Epidermal melanocyte (primary cell): ENCODE measurements around the gene BTBD19.
"Not testable (repeated sequence)": the region's sequence is repeated elsewhere in the genome, so short reads cannot be mapped to it uniquely, and the experiment has no call there.

Experiments used
- DNase-seq: peaks from one replicate; pipeline ENCODE4 v3.0.0; 2011; ENCODE audit warnings: low spot score; ENCODE audit not compliant: insufficient read length

BTBD19 gene

DNA sequence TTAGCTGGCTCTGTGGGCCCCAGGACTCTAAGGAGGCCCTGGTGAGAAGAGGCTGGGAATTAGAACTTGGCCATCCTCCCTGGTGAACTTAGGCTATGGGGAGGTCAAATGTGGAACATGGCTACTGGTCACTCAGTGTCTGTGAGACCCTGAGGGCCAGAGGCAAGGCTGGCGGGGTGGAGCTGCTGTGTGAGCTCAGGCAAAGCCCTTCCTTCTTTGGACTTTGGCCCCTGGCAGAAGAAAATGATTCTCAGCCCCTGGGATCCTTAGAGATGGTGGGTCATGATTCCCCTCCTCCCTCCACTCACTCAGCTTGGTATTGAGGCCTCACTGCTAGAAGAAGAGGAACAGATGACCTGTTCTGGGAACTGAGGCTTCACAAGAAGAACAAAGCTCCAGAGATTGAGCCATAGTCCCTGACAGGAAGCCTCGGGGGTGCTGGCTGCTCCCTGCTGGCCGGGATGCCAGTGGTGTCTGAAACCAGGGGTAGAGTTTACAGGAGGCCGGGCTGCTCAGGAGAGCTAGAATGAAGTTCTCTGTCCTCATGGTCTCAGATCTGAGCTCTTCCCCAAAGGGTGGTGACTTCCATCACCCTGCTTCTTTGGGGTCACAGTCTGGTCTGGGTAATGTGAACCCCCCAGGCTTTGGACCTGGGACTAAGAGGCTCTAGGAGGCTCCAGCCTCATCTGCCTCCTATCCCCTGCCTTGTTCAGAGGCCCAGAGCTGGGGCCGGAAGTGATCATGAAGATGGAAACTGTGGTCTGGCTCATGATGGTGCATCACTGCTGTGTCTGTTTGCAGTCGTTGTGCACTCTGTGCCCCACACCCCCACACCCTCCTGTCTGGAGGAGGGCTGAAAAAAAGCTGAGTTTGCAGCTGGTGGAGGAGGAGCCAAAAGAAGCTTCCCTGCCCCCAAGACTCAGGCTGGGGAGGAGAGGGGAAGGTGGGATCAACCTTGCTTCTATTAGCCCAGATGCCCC lies 905 bp downstream of the BTBD19 start:
- DNase-seq: peak; percentile 32

DNA sequence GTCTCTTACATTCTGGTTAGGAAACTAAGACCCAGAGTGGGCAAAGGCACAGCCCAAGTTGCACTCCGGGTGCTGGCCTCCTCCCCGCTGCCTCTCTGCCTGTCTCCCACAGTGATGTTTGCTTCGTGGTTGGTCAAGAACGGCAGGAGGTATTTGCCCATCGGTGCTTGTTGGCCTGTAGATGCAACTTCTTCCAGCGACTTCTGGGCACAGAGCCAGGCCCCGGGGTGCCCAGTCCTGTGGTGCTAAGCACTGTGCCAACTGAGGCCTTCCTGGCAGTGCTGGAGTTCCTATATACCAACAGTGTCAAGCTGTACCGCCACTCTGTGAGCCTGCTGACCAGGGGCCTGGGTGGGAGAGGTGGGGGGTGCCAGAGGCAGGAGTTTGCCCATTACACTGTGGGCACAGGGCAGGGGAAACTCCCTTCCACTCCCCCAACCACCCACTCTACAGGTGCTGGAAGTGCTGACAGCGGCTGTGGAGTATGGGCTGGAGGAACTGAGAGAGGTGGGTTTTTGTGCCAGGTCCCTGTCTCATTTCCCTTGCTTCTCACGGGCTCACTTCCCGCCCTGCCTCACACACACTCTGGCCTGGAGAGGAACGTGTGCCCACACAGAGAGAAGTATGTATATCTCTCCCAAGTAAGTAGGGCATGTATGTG lies 1.9 kb downstream of the BTBD19 start:
- no peak for DNase-seq

DNA sequence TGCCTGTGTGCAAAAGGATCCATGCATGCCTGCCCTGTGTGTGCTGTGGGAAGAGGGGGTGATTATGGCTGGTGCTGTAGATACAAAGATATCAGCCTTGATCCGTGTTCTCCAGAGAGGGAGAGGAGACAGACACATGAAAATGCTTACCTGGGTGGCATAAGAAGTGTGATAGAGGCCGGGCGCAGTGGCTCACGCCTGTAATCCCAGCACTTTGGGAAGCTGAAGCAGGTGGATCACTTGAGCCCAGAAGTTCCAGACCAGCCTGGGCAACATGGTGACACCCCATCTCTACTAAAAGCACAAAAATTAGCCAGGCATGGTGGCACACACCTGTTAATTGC lies 2.4 kb downstream of the BTBD19 start:
- DNase-seq: not testable (repeated sequence)

DNA sequence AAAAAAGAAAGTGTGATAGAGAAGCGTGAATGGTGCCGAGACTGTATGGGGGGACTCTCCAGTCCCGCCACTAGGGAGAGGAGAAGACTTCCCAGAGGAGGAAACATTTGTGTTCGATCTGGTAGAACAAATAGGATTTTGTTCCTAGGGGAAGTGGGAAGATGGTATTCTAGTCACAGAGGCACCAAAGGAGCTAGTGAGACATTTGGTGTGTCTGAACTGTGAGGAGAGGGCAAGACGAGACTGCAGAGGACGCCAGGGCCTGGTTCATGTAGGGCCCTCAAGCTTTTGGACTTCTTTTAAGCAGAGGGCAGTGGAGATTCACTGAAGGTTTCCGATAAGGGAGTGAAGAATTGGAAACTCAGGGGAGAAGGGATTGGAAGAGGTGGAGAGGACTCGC lies 2.9 kb downstream of the BTBD19 start:
- DNase-seq: no peak

DNA sequence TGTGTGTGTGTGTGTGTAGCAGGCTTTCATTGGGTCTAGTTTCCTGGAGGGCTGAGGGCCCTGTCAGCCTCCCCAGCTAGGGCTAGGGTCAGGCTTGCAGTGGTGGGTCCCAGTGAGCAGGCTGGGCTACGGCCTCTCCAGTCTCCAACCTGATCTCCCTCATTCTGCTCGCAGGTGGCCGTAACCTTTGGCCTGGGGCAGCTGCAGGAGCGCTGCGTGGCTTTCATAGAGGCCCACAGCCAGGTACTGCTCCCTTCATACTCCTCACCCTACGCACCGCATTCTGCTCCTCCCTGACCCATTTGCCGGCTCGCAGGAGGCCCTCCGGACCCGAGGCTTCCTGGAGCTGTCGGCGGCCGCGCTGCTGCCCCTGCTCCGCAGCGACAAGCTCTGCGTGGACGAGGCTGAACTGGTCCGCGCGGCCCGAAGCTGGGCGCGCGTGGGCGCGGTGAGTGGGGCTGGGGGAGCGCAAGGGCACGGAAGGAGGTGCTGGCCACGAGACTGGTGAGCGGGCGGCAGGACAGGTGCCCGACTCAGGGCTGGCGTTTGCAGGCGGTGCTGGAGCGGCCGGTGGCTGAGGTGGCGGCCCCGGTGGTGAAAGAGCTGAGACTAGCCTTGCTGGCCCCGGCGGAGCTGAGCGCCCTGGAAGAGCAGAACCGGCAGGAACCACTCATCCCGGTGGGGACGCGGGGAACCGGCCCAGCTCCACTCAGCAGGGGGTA lies 4.7 kb downstream of the BTBD19 start:
- no peak for DNase-seq

DNA sequence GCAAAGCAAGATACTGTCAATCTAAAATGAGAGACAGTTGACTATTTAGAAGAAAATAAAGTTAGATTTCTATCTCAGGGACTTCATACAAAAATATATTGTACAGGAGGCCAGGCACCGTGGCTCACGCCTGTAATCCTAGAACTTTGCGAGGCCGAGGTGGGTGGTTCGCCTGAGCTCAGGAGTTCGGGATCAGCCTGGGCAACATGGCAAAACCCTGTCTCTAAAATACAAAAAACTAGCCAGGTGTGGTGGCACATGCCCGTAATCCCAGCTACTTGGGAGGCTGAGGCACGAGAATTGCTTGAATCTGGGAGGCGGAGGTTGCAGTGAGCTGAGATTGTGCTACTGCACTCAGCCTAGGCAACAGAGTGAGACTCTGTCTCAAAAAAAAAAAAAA lies 7.6 kb downstream of the BTBD19 start:
- DNase-seq: not testable (repeated sequence)

DNA sequence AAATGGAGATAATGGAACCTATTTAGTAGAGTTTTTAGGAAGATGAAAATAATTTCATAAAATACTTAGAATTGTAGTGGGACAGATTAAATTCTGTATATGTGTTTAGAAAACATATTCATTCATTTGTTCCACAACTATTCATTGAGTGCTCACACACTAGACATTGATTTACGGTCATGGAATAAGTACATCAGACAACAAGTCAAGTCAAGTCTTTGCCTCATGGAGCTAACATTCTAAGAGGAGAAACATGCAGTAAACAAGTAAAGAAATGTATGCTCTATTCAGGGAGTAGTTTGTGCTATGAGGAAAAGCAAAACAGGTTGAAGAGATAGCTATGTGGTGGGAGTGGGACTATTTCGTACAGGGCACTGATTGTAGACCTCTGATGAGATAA lies 9.0 kb downstream of the BTBD19 start:
- no peak for DNase-seq

DNA sequence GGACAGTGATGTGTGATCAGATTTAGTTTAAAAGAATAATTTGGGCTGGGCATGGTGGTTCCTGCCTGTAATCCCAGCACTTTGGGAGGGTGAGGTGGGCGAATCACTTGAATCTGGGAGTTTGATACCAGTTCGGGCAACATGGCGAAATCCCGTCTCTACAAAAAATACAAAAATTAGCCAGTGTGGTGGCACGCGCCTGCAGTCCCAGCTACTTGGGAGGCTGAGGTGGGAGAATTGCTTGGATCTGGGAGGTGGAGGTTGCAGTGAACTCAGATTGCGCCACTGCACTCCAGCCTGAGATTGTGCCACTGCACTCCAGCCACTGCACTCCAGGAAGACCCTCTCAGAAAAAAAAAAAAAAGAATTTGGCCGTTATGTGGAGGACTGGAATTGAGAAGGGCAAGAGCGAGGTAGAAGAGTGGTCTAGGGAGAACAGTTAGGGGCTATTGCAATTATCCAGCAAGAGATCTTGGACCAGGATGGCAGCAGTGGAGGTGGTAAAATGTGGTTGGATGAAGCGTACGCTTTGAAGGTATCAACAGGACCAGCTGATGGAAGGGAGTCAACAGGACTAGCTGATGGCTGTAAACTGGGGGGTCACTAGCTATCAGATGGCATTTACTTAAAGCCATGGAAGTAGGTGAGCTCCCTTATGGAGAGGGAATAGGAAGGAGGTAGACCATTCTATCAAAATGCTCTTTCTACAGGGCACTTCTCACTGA lies 9.6 kb downstream of the BTBD19 start:
- no peak for DNase-seq

DNA sequence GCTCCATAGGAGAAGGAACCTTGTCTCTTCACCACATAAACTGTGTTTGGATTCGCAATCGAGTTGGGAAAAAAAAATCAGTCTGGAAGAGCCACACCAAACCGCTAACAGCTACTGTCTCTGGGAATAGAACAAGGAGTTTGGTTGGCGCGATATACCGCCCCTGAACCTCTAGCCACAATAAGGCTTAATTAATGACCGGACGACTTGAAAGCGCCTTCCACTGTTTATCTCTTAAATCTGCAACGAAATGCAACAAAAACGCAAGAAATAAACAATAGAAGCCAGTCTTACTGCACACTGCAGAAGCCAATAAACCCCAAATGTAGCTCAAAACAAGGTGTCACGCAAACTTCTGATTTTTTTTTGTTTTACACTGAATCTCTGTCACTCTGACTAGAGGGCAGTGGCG lies 10.9 kb downstream of the BTBD19 start:
- DNase-seq: peak; percentile 24

DNA sequence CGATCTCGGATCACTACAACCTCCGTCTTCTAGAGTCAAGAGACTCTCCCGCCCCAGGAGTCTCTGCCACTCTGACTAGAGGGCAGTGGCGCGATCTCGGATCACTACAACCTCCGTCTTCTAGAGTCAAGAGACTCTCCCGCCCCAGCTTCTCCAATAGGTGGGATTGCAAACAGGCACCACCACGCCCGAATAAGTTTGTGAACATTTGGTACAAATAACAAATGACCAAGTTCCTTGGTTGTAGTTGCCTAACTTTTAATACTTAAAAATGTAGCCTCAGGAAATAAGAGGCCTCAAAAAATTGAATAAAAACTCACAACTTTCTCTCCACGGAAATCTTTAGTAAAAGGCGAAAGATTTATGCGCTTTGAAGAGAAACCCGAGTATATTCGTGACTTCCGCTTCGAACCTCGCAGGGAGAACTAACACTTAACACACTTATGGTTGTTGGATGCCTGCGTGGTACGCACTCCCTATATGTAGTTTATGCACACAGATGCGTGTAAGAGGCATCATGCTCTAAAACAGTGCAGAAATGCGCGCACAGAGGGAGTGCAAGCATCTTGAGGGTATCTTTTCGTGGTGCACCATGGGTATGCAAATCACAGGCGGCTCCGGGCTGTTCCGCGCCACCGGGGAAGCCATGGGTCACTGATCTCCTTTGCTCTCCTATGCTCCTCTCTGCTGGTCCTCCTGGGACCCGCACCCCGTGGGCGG lies 11.4 kb downstream of the BTBD19 start:
- peak; percentile 86 for DNase-seq

DNA sequence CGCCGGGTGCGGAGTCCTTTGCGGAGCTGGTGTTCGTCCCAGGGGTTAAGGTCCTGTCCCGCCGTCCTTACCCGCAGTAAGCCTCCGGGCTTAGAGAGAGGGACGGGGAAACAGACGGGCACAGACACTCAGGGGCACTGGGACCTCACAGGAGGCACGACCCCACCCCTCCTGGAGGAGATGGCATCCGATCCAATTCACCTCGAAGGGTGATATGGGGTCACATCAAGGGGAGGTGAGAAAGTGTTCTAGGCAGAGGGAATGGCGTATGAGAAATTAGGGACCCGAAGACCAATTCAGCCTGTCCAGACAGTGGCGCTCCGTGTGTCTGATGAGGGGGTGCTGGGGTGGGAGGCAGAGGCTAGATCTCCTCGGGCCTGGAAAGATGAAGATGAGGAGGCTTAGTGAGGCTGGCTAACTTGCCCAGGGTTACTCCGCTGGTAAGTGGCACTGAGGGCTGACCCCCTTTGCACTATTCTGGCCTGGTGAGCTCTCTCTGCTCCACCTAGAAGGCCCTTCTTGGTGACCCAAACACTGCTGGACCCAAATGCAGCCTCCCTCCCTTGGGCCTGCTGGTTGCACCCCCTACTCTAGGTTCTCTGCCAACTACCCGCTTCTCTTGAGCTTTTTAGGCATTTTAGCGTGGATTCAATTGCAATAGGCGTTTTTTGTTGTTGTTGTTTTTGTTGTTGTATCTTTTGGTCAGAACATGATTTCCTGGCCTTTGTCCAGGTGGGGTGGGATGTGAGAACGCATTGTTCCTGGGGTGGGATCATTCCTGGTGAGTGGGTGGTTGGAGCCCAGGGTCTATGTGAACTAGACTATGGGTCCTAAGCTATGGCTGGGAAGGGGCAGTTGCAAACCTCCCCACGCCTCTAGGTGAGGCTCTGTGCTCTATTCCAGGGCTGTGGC lies 12.3 kb downstream of the BTBD19 start:
- DNase-seq: no peak

DNA sequence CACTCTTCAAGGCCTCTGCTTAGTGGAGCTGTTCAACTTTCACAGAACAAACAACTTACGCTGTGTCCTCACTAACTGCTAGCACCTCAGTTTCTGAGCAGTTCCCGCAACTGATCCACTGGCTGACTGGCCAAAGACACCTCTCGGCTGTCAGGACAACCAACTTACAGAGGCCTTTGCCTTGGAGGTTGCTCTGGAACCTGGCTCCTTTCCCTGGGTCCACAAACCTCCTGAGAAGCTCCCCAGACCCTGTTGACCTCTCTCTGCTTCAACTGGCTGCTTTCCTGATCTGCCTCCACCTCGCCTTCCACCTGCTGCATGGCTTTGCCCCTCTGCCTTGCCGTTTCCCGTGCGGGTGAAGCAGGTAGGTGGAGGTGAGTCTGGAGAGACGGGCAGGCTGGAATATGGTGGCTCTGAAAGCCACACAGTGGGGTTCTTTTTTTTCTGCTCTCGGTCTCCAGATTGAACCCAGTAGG lies 13.0 kb downstream of the BTBD19 start:
- no peak for DNase-seq

DNA sequence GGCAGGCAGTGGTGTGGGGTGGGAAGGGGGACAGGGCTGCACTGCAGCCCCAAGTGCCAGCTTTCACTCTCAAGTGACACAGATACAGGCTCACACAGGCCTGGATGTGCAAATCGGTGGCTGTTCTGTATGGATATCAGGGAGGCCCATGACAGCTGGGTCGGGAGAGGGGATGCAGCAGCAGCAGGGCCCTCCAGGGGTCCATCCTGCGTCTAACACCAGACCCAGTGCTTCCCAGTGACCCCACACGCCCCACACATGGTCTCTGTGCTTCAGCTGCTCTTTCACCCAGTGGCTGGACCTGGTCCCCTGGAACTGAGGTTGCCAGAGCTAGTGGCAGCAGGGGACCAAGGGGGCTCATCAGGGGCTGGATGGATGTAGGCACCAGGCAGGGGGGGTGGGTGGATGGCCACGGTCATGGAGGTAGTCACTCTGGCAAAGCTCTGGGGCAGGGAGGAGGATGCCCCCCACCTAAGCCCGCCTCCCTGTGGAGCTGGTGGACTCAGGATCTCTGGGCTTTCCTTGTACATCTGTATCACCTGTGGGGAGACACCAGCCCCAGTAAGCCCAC lies 13.9 kb downstream of the BTBD19 start:
- no peak for DNase-seq

DNA sequence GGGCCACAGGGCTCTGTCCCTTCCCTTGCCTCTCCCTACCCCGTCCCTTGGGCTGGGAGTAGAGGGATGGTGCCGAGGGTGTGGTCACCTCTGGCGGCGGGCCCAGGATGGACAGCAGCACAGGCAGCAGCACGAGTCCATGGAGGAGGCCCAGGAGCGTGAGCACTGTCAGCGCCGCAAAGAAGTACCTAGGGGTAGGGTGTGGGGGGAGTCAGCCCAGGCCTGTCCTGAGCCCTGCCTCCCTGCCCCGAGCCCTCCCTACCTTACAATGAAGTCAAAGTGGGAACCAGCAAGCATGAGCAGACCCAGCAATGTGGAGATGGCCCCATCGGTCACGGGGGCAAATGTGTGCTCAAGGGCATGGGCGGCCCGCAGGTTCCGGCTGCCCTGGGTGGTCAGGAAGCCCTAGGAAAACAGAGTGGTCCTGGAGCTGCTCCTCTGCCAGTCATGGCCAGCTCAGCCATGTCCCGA lies 14.7 kb downstream of the BTBD19 start:
- DNase-seq: no peak

DNA sequence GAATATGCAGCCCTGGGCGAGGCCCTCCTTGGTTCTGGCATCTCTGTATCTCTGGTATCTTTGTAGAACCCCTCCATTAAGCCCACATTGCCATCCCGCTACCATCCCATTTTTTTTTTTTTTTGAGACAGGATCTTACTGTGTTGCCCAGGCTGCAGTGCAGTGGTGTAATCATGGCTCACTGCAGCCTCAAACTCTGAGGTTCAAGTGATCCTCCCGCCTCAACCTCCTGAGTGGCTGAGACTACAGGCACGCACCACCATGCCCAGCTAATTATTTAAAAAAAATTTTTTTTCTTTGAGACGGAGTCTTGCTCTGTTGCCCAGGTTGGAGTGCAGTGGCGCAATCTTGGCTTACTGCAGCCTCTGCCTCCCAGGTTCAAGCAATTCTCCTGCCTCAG lies 16.1 kb downstream of the BTBD19 start:
- DNase-seq: not testable (repeated sequence)

DNA sequence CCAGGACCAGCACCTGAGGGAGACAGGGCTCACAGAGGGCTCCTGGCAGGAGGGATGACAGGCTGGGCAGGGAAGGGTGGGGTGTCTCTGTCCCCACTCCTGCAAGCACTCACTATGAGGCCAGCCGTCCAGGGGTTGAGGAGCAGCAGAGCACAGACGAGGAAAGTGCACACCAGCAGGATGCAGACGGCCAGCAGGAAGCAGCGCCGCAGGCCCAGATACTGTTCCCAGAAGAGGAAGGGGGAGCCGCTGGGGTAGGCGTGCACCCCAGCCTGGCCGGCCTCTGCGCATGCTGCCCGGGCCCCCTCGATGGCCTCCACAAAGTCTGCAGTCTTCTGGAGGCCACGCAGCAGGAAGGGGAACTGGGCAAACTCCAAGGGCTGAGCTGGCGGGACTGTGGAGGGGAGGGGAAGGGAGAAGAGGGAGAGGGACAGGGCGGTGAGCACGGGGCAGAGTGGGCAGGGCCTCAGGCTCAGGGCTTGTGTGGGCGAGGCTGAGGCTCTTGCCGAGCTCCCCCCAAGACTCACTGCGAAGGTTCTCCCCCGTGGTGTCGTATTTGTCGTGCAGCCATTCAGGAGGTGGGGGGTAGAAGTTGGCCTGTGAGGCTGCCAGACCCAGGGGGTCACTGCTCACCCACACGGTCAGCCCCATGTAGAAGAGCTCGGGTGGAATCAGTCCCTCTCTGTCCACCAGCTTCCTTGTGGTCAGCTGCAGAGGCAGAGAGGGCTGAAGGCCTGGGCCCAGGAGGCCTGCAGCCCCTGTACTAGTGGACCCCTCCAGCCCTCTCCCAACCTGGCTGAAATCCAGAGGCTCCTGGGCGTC lies 18.3 kb downstream of the BTBD19 start:
- no peak for DNase-seq

DNA sequence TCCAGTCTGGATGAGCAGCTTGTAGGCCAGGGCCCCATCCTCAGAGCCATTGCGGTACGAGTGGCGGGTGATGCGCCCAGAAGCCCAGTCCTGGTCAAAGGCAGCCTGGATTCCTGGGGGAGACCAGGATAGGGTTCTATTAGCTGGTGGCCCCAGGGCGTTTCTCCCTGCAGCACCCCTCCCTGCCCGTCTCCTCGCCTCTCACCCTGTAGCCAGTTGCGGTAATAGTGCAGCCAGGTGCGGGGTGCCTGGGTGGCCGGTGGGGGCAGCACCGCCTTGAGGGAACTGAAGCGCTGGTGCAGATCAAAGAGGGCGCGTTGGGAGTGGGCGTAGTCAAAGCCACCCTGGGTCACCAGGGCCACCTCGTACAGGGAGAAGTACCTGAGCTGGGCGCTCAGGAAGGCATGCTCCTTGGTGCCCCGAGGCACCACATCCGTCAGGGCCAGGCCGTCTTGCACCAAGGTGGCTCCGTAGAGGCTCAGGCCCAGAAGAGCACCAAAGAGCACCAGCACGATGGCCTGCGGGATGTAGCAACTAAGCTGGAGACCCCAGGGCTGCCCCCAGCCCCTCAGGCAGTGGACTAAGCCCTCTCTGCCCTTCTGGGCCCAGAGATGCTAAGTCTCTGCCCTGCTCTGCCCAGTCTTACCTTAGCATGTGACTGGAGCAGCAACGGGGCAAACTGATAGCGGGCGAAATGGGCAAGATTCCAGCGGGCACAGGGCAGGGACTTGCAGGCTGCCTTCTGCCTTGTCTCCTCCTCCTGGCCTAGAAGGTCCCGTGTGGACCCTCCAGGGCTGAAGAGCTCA lies 19.1 kb downstream of the BTBD19 start:
- DNase-seq: no peak
